ENCODE results near the gene ZNF618.
A peak's percentile ranks its signal among the peaks of the same experiment; 100 is the strongest.

ZNF618 gene

GRCh38 chr9:113851873-113852272 lies 24.2 kb upstream of the ZNF618 start:
- no peak for FAIRE-seq
- no peak for DNase-seq (ENCODE audit: insufficient read length, low spot score)
- no peak for TF ChIP-seq CTCF (IDR thresholded peaks at IDR 0.05; ENCODE audit: insufficient read depth, missing control alignments)

GRCh38 chr9:113853333-113853732 lies 22.8 kb upstream of the ZNF618 start:
- FAIRE-seq (no peak), DNase-seq (ENCODE audit: insufficient read length, low spot score) (no peak)
- TF ChIP-seq CTCF (IDR thresholded peaks at IDR 0.05; ENCODE audit: insufficient read depth, missing control alignments): peak; percentile 48

- no peak for TF ChIP-seq CTCF (IDR thresholded peaks at IDR 0.05; ENCODE audit: insufficient read depth, missing control alignments)
- DNase-seq (ENCODE audit: insufficient read length, low spot score) (no peak), FAIRE-seq (no peak)
Observed at GRCh38 chr9:113854310-113854709, 21.8 kb upstream of the ZNF618 start.

GRCh38 chr9:113857875-113858274 lies 18.2 kb upstream of the ZNF618 start:
- DNase-seq (ENCODE audit: insufficient read length, low spot score): no peak
- TF ChIP-seq CTCF (IDR thresholded peaks at IDR 0.05; ENCODE audit: insufficient read depth, missing control alignments): no peak
- no peak for FAIRE-seq

- no peak for TF ChIP-seq CTCF (IDR thresholded peaks at IDR 0.05; ENCODE audit: insufficient read depth, missing control alignments)
- DNase-seq (ENCODE audit: insufficient read length, low spot score): no peak
- no peak for FAIRE-seq
Observed at GRCh38 chr9:113858282-113858681, 17.8 kb upstream of the ZNF618 start.

GRCh38 chr9:113863345-113863744 lies 12.8 kb upstream of the ZNF618 start:
- TF ChIP-seq CTCF (IDR thresholded peaks at IDR 0.05; ENCODE audit: insufficient read depth, missing control alignments): no peak
- DNase-seq (ENCODE audit: insufficient read length, low spot score): no peak
- FAIRE-seq: no peak

GRCh38 chr9:113868501-113868900 lies 7.6 kb upstream of the ZNF618 start:
- TF ChIP-seq CTCF (IDR thresholded peaks at IDR 0.05; ENCODE audit: insufficient read depth, missing control alignments): no peak
- no peak for FAIRE-seq
- DNase-seq (ENCODE audit: insufficient read length, low spot score): no peak
